HepG2 (cell line): Measurements from ENCODE around the gene AKT3.

Source experiments
- SMARCC2 ChIP-seq: fragments of 450-650 bp; IDR thresholded peaks from 2 replicates; pipeline ENCODE4 v1.6.1; 2017; ENCODE audit warnings: antibody characterized with exemption, mild to moderate bottlenecking
- ZNF24 ChIP-seq: fragments of 450-650 bp; IDR thresholded peaks from 2 replicates; pipeline ENCODE4 v1.6.1; 2017; ENCODE audit warnings: antibody characterized with exemption, mild to moderate bottlenecking

GRCh38 chr1:243575070-243575469 lies 275.0 kb downstream of the AKT3 start:
- no peak for TF ChIP-seq ZNF24
- TF ChIP-seq SMARCC2 = no peak
